Endothelial cell of umbilical vein (primary cell): ENCODE data around the gene GSE1. TPM values are rescaled to one million over a fixed set of nuclear protein-coding genes. Genes with fewer than 3 reads are reported as not detected.

ENCODE experiments used
- BruUV-seq: library from RNA; stranded (reverse); fragments of 400-500 nt; replicated peaks from 2 replicates; lab custom pipeline; 2021; lab: Mats Ljungman, UMichigan
- CTCF ChIA-PET: fragments of 300-600, 350-600 bp; sonication (Branson Sonifier 250); formaldehyde crosslinking; loops from one replicate; lab custom pipeline; 2021; ENCODE audit warnings: antibody characterized with exemption, inconsistent platforms; lab: Charles Lee
- POLR2A ChIA-PET: fragments of 300-600, 350-600 bp; sonication (Branson Sonifier 250); formaldehyde crosslinking; loops from one replicate; lab custom pipeline; 2021; ENCODE audit warnings: antibody characterized with exemption, inconsistent platforms; lab: Charles Lee
- DNase-seq: peaks from one replicate; pipeline ENCODE4 v3.0.0-alpha.2; 2011; ENCODE audit warnings: low read depth, low spot score
- FAIRE-seq: peaks from 2 replicates; lab custom pipeline; 2011; peaks lifted over from hg19 to GRCh38; lab: Jason Lieb, UNC
- H2AFZ ChIP-seq: 2 replicates; pipeline ENCODE4 v1.6.0; 2012; ENCODE audit warnings: low read depth, low read length, control low read depth, inconsistent platforms
- H3K27ac ChIP-seq: 2 replicates; pipeline ENCODE4 v1.5.1; 2011; ENCODE audit warnings: low read depth, mild to moderate bottlenecking, control low read depth, low read length, moderate library complexity; ENCODE audit not compliant: insufficient read depth
- H3K27me3 ChIP-seq, 2 experiments: 2 replicates each; pipeline versions ENCODE4 v1.6.0 to v1.6.1; 2011; ENCODE audit warnings: low read length in 2 of 2, mixed read lengths in 1 of 2; ENCODE audit not compliant: control insufficient read depth in 2 of 2, insufficient read depth in 2 of 2
- H3K36me3 ChIP-seq, 2 experiments: 2 replicates in 1 of 2; 3 replicates in 1 of 2; pipeline ENCODE4 v1.5.1; 2011; ENCODE audit warnings: low read length in 2 of 2, mild to moderate bottlenecking in 1 of 2, moderate library complexity in 1 of 2; ENCODE audit not compliant: control insufficient read depth in 2 of 2, insufficient read depth in 2 of 2; ENCODE audit errors: extremely low read depth in 1 of 2
- H3K4me1 ChIP-seq: 3 replicates; pipeline ENCODE4 v1.5.1; 2011; ENCODE audit warnings: mild to moderate bottlenecking, low read length; ENCODE audit not compliant: control insufficient read depth, insufficient read depth; ENCODE audit errors: extremely low read depth
- H3K4me2 ChIP-seq: 2 replicates; pipeline ENCODE4 v1.6.1; 2011; ENCODE audit warnings: low read length, control low read depth, mixed read lengths; ENCODE audit not compliant: insufficient read depth
- H3K4me3 ChIP-seq, 3 experiments: fragments of 200-600 bp in 1 of 3; sonication (generic), shearing (Covaris generic) in 1 of 3; replicated peaks in 1 of 3; 2 replicates each; pipeline ENCODE4 v1.5.1; 2011 to 2016; ENCODE audit warnings: control low read depth in 3 of 3, low read length in 3 of 3, mild to moderate bottlenecking in 2 of 3, inconsistent platforms in 1 of 3, low read depth in 1 of 3, moderate library complexity in 1 of 3; ENCODE audit not compliant: insufficient read depth in 1 of 3
- H3K79me2 ChIP-seq: 2 replicates; pipeline ENCODE4 v1.6.0; 2012; ENCODE audit warnings: low read length, inconsistent platforms; ENCODE audit not compliant: control insufficient read depth, insufficient read depth
- H3K9ac ChIP-seq: replicated peaks from 2 replicates; pipeline ENCODE3; 2011; ENCODE audit warnings: low read length, control low read depth; ENCODE audit not compliant: insufficient read depth; ENCODE audit errors: extremely low read depth
- H3K9me1 ChIP-seq: replicated peaks from 3 replicates; pipeline ENCODE4 v1.6.0; 2011; ENCODE audit warnings: mild to moderate bottlenecking, low read length; ENCODE audit not compliant: control insufficient read depth, insufficient read depth; ENCODE audit errors: extremely low read depth
- H3K9me3 ChIP-seq: replicated peaks from 2 replicates; pipeline ENCODE4 v1.5.1; 2012; ENCODE audit warnings: low read length, inconsistent platforms; ENCODE audit not compliant: control insufficient read depth, insufficient read depth
- H4K20me1 ChIP-seq: replicated peaks from 2 replicates; pipeline ENCODE3; 2011; ENCODE audit warnings: mild to moderate bottlenecking, low read length; ENCODE audit not compliant: control insufficient read depth, insufficient read depth; ENCODE audit errors: extremely low read depth
- CTCF ChIP-seq, 2 donors: IDR thresholded peaks; 1 replicate in 1 of 2; 2 replicates in 1 of 2; pipeline ENCODE4 v1.5.1; 2011; ENCODE audit warnings: low read length in 2 of 2, mild to moderate bottlenecking in 2 of 2, moderate library complexity in 2 of 2, control low read depth in 1 of 2, inconsistent platforms in 1 of 2, low read depth in 1 of 2; ENCODE audit not compliant: insufficient read depth in 1 of 2; ENCODE audit errors: extremely low read depth in 1 of 2
- EZH2 ChIP-seq: IDR thresholded peaks from 2 replicates; pipeline ENCODE4 v1.6.1; 2012; ENCODE audit warnings: borderline replicate concordance, low read depth, mild to moderate bottlenecking, moderate library complexity, low read length, inconsistent platforms; ENCODE audit not compliant: severe bottlenecking
- FOS ChIP-seq: IDR thresholded peaks from 2 replicates; pipeline ENCODE4 v1.6.1; 2011; ENCODE audit warnings: mild to moderate bottlenecking, low read length, moderate library complexity, borderline replicate concordance; ENCODE audit not compliant: insufficient read depth
- GATA2 ChIP-seq: IDR thresholded peaks from 2 replicates; pipeline ENCODE4 v1.7.0; 2011; ENCODE audit warnings: low read depth, mild to moderate bottlenecking, moderate library complexity, mixed read lengths, low read length; ENCODE audit not compliant: insufficient read length, insufficient read depth
- JUN ChIP-seq: IDR thresholded peaks from 2 replicates; pipeline ENCODE4 v1.6.1; 2011; ENCODE audit warnings: borderline replicate concordance, low read depth; ENCODE audit not compliant: insufficient read length, insufficient read depth
- MAX ChIP-seq: IDR thresholded peaks from 2 replicates; pipeline ENCODE4 v1.6.1; 2011; ENCODE audit not compliant: insufficient read depth, insufficient read length
- MYC ChIP-seq: IDR thresholded peaks from one replicate; pipeline ENCODE4 v1.6.1; 2011; ENCODE audit warnings: mild to moderate bottlenecking, low read depth, low read length
- POLR2A ChIP-seq: IDR thresholded peaks from 2 replicates; pipeline ENCODE4 v1.6.1; 2012; ENCODE audit warnings: low read depth, mild to moderate bottlenecking, control low read depth, low read length
- POLR2AphosphoS5 ChIP-seq: IDR thresholded peaks from 2 replicates; pipeline ENCODE4 v1.6.1; 2012; ENCODE audit warnings: low read depth, mild to moderate bottlenecking, control low read depth, low read length, moderate library complexity; ENCODE audit not compliant: insufficient read depth
- dilution Hi-C: fragments of 300-500 bp; cut with MboI; formaldehyde crosslinking; loops from one replicate; pipeline ENCODE4 v1.15.0; 2019; ENCODE audit warnings: low sequenced_read_pairs; ENCODE audit not compliant: extremely low pct_ligation_motif_present
- intact Hi-C: fragments of 100-400 bp; cut with micrococcal nuclease; formaldehyde crosslinking; loops from one replicate; pipeline ENCODE4 v1.10.0; 2022
- polyA plus RNA-seq, 4 experiments: library from polyadenylated mRNA; depleted of rRNA in 3 of 4; stranded (reverse) in 3 of 4; unstranded in 1 of 4; fragments of >200 nt; gene quantifications; 2 replicates each; pipeline versions ENCODE4 v1.2.1 to v1.2.3, GENCODE V29; 2011 to 2012; ENCODE audit warnings: missing spikeins in 1 of 4
- total RNA-seq: library from RNA; stranded (reverse); gene quantifications from 2 replicates; pipeline ENCODE4 v1.2.3, GENCODE V29; 2021

The GSE1 gene
- total and polyA plus RNA-seq, 2 donors (not counting 3 experiments of a cell fraction or from before 2014, with no cell fraction given), result 4.2 to 18.3 TPM

- no peak overlapping the region for H2AFZ ChIP-seq
- H3K4me2 ChIP-seq, result no peak overlapping the region
- H3K27ac ChIP-seq, result no peak overlapping the region
- no peak overlapping the region for H3K9ac ChIP-seq
- no peaks in the 10 kb centered on the region for H4K20me1 ChIP-seq
- CTCF ChIA-PET, result interaction anchor here (1.2 to 4.0 kb wide), 3 partner anchors 8 to 19 kb away, joined by 3 to 17 read pairs (median 3); no protein-coding TSS in a partner anchor
- H3K27me3 ChIP-seq, result no peaks in the 10 kb centered on the region
- no peaks in the 10 kb centered on the region for H3K9me3 ChIP-seq
- dilution Hi-C loops, result no loop called here
- BruUV-seq, result no TSS peak
- no peak for DNase-seq
- POLR2A ChIA-PET, result no interaction called here
- H3K4me3 ChIP-seq, result no peak overlapping the region
- no peaks in the 10 kb centered on the region for H3K36me3 ChIP-seq
- H3K4me1 ChIP-seq, result no peaks in the 10 kb centered on the region
- intact Hi-C loops, result no loop called here
- FAIRE-seq, result no peak
- TF ChIP-seq CTCF (IDR thresholded peaks at IDR 0.05; ENCODE audit: extremely low read depth in 1 of 2, insufficient read depth in 1 of 2, low read depth in 1 of 2, low read length in 2 of 2) (peak; percentile 6), MYC (no peak)
- no peaks in the 10 kb centered on the region for H3K79me2 ChIP-seq
- no peaks in the 10 kb centered on the region for H3K9me1 ChIP-seq
Measured at GRCh38 chr16:85634747-85635544, 21.8 kb downstream of the GSE1 start.

GRCh38 chr16:85635545-85636140 is 22.5 kb downstream of the GSE1 start:
- no peak for FAIRE-seq

More at GRCh38 chr16:85635545-85636140, 22.5 kb downstream of the GSE1 start:
- H3K27me3 ChIP-seq, result no peaks in the 10 kb centered on the region
- no peak overlapping the region for H3K4me3 ChIP-seq
- no peak overlapping the region for H2AFZ ChIP-seq
- no peaks in the 10 kb centered on the region for H3K9me3 ChIP-seq
- no peak for DNase-seq
- no peak overlapping the region for H3K4me2 ChIP-seq
- intact Hi-C loops, result no loop called here
- no peak overlapping the region for H3K27ac ChIP-seq
- H3K4me1 ChIP-seq, result no peaks in the 10 kb centered on the region
- dilution Hi-C loops, result no loop called here
- H3K79me2 ChIP-seq, result no peaks in the 10 kb centered on the region
- no TSS peak for BruUV-seq
- no peaks in the 10 kb centered on the region for H3K9me1 ChIP-seq
- TF ChIP-seq JUN (no peak), EZH2 (no peak), CTCF (IDR thresholded peaks at IDR 0.05; ENCODE audit: extremely low read depth in 1 of 2, insufficient read depth in 1 of 2, low read depth in 1 of 2, low read length in 2 of 2) (no peak), GATA2 (no peak), MAX (no peak), MYC (no peak), FOS (no peak), POLR2AphosphoS5 (no peak), POLR2A (no peak)
- H4K20me1 ChIP-seq, result no peaks in the 10 kb centered on the region
- H3K36me3 ChIP-seq, result no peaks in the 10 kb centered on the region
- CTCF ChIA-PET, result interaction anchor here (1.2 to 4.0 kb wide), 3 partner anchors 8 to 19 kb away, joined by 3 to 17 read pairs (median 3); no protein-coding TSS in a partner anchor
- no peak overlapping the region for H3K9ac ChIP-seq
- POLR2A ChIA-PET, result no interaction called here
